ENCODE measurements around the gene LMF2. TPM values are rescaled to one million over a fixed set of nuclear protein-coding genes. Genes with fewer than 3 reads are reported as not detected.

LMF2 gene
- total RNA-seq, 2 experiments from 2014 or later = 128 to 141 TPM

DNA sequence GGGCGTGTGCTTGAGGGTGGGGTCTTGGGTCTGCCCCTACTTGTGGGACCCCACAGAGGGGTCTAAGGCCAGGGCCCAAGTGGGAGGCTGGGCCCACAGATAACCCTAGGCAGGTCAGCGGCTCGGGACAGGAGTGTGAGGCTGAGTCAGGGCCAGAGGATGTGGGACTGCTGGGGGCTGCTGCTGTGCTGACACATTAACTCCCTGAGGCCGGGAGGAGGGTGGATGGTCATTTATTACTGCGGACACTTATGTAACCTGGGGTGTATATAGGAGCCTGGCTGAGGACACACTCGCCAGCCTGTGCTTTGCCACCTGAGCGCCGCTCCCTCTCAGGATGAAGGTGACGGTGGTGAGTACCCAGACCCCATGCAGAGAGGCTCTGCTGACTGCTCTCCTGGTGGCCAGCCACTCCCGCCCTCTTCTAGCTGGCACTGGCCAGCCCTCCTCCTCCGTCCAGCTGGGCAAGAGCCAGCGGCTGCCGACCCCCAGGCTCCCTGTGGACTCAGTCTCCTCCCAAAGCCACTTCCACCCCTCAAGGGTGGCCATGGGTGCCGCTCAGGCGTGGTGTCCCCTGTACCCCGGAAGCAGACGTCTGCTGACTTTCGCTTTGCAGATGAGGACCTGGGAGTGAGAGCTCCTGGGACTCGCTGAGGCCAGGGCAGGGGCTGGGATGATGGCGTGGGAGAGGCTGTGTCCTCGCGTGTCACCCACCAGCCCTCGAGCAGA, 20.8 kb downstream of the LMF2 start, which contains the start of gene MIOX:
MIOX (plus strand) TSS at position 299 of the 729 bp plus-strand sequence; CDS start at position 338, 39 bp downstream.
- Mint-ChIP-seq H3K4me1 (peaks cover 11% of the 10 kb centered on the region), H3K36me3 (no peaks in the 10 kb centered on the region), H3K4me3 (no peak within 1 kb of the TSS), H3K9me3 (no peaks in the 10 kb centered on the region), H3K27me3 (no peaks in the 10 kb centered on the region), H3K27ac (no peak within 1 kb of the TSS)
- no peak for ATAC-seq (ENCODE audit: low read depth)
- POLR2A ChIA-PET = interaction anchor here (0.9 kb wide), 1 partner anchor 17 kb away, joined by 3 read pairs; no protein-coding TSS in a partner anchor
- DNase-seq = no peak

DNA sequence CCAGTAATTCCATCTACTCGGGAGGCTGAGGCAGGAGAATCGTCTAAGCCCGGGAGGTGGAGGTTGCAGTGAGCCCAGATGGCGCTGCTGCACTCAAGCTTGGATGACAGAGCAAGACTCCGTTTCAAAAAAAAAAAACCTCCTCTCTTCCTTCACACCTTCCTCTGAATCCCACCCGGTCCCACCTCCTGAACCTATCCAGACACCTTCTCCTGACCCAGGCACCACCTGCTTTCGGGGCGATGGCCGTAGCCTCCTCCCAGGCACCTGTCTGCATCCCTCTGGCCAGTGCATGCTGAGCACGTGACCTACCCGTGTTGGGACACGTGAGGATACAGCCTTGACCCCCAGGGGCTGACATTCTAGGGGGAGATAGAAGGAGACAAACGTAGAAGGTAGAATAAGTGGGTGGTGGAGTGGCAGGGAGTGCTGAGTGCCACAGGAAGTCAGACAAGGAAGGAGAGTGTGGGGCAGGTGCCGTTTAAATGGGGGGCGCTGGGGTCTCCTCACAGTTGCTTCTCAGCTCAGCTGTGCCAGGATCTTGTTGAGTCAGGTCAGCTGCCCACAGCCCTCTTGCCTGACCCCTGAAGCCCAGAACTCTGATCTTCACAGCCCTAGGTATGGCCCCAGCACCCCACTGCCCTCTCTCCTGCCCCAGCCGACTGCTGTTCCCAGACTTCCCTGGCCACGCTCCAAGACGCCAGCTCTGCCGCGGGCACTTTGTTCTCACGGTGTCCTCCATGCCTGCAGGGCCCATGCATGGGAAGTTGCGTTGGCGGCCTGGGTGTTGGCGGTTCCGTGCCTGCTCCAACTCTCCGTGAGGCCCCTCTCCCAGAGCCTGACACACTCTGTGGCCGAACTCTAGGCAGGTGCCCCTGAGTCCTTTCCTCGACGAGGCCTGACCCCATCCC, 22.0 kb downstream of the LMF2 start:
- DNase-seq (no peak), ATAC-seq (ENCODE audit: low read depth) (no peak)
- Mint-ChIP-seq H3K4me1 (peaks cover 5% of the 10 kb centered on the region), H3K9me3 (no peaks in the 10 kb centered on the region), H3K36me3 (no peaks in the 10 kb centered on the region), H3K27me3 (peaks cover 3% of the 10 kb centered on the region), H3K27ac (no peak overlapping the region), H3K4me3 (no peak overlapping the region)
- POLR2A ChIA-PET = interaction anchor here (0.9 to 1.0 kb wide), 2 partner anchors 15 to 29 kb away, joined by 3 read pairs; no protein-coding TSS in a partner anchor

- H3K4me1 Mint-ChIP-seq = peaks cover 6% of the 10 kb centered on the region
- no peak for ATAC-seq (ENCODE audit: low read depth)
- H3K27me3 Mint-ChIP-seq = peaks cover 11% of the 10 kb centered on the region
- H3K9me3 Mint-ChIP-seq = no peaks in the 10 kb centered on the region
- POLR2A ChIA-PET = interaction anchor here (1.0 to 1.3 kb wide), 2 partner anchors 14 to 28 kb away, joined by 3 to 6 read pairs; no protein-coding TSS in a partner anchor
- no peak overlapping the region for H3K27ac Mint-ChIP-seq
- no peak overlapping the region for H3K4me3 Mint-ChIP-seq
- no peaks in the 10 kb centered on the region for H3K36me3 Mint-ChIP-seq
- DNase-seq = no peak
Measured at GRCh38 chr22:50483977-50484853, 23.3 kb downstream of the LMF2 start.

DNA sequence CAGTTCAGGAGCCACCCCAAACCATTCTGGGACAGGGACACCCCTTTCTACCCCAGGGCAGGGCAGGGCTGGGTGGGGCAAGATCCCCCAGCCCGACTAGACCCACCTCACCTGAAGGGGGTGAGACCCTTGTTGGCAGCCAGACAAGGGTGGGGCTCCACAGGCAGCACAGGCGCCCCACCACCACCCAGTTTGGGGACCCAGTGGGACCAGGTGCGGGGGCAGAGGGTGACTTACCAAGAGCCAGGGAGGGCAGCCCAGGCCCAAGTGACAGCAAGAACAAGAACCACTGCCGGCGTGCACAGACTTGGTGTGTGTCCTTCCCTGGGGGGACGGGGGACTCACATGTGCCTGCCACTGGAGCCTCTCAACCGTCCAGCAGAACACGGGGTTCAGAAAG, 23.9 kb downstream of the LMF2 start:
- H3K27me3 Mint-ChIP-seq = peaks cover 13% of the 10 kb centered on the region
- POLR2A ChIA-PET = interaction anchor here (1.0 to 1.3 kb wide), 2 partner anchors 14 to 24 kb away, joined by 3 to 6 read pairs; partner anchors contain the start of genes LMF2 and NCAPH2
- H3K9me3 Mint-ChIP-seq = no peaks in the 10 kb centered on the region
- H3K36me3 Mint-ChIP-seq = no peaks in the 10 kb centered on the region
- no peak for DNase-seq
- H3K27ac Mint-ChIP-seq = no peak overlapping the region
- H3K4me3 Mint-ChIP-seq = no peak overlapping the region
- no peak for ATAC-seq (ENCODE audit: low read depth)
- peaks cover 6% of the 10 kb centered on the region for H3K4me1 Mint-ChIP-seq

DNA sequence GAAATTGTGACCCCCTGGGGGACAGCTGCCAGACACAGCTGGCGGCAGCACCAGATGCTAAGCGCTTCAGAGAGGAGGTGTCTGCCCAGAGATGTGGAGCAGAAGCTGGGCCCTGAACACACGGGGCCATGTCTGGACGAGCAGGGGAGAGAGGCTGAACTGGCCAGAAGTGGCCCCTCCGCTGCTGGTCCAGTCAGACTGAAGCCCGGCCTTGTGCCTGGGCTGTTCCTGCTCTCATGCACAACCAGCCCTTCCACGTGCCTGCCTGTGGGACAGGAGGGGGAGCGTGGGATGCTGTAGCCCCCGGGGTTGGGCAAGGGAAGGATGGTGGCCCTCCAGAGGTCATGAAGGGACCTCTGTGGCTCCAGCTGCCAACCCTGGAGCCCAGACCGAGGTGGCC, 24.4 kb downstream of the LMF2 start:
- no peak for ATAC-seq (ENCODE audit: low read depth)
- peaks cover 7% of the 10 kb centered on the region for H3K4me1 Mint-ChIP-seq
- no peaks in the 10 kb centered on the region for H3K9me3 Mint-ChIP-seq
- peaks cover 13% of the 10 kb centered on the region for H3K27me3 Mint-ChIP-seq
- H3K4me3 Mint-ChIP-seq = no peak overlapping the region
- POLR2A ChIA-PET = interaction anchor here (1.0 to 1.3 kb wide), 2 partner anchors 13 to 25 kb away, joined by 3 to 6 read pairs; partner anchors contain the start of genes LMF2 and NCAPH2
- no peak overlapping the region for H3K27ac Mint-ChIP-seq
- no peak for DNase-seq
- no peaks in the 10 kb centered on the region for H3K36me3 Mint-ChIP-seq

GRCh38 chr22:50482107-50483074, 25.1 kb downstream of the LMF2 start:
- Mint-ChIP-seq H3K9me3 (no peaks in the 10 kb centered on the region), H3K36me3 (no peaks in the 10 kb centered on the region), H3K27ac (peak overlapping the region; percentile 69), H3K4me3 (peak overlapping the region; percentile 83), H3K27me3 (peaks cover 13% of the 10 kb centered on the region), H3K4me1 (peaks cover 7% of the 10 kb centered on the region)
- no peak for ATAC-seq (ENCODE audit: low read depth)
- POLR2A ChIA-PET = interaction anchor here (0.7 to 3.2 kb wide), 5 partner anchors 9 to 43 kb away, joined by 3 to 10 read pairs (median 3); partner anchors contain the start of genes LMF2, NCAPH2 and SCO2
- DNase-seq = no peak

DNA sequence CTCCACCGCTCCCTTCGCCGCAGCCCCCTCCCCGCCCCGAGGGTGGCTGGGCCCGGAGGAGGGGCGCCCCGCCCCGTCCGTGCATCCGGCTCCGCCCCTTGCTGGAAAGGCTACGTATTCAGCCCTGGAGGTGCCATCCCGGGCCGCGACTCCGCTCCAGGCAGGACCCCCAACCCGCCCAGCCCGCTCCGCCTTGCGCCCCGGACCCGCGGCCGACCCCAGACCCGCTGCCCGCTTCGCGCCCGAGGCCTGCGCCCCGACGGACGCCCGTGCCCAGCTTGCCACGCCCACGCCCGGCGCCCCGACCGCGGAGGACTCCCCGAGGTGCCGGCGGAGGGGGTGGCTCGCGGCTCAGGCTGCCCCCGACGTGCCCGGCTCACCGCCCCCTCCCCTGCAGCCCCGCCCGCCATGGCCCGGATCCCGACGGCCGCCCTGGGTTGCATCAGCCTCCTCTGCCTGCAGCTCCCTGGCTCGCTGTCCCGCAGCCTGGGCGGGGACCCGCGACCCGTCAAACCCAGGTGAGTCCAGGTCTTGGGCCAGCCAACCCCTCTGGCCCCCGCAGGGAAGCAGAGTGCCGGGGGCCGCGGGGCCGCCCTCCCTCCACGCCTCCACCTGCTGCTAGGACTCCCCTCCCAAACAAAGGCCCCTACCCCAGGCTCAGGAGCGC, 25.9 kb downstream of the LMF2 start, which contains the start of gene ADM2:
ADM2 (plus strand) TSS at position 104 of the 667 bp plus-strand sequence; CDS start at position 409, 305 bp downstream.
- Mint-ChIP-seq H3K27me3 (peaks cover 16% of the 10 kb centered on the region), H3K9me3 (no peaks in the 10 kb centered on the region), H3K4me1 (peaks cover 11% of the 10 kb centered on the region), H3K27ac (peak within 1 kb of the TSS; percentile 69), H3K4me3 (peak within 1 kb of the TSS; percentile 83), H3K36me3 (no peaks in the 10 kb centered on the region)
- POLR2A ChIA-PET = interaction anchor here (0.6 to 3.2 kb wide), 6 partner anchors 8 to 167 kb away, joined by 3 to 10 read pairs (median 4); partner anchors contain the start of genes LMF2, NCAPH2 and SCO2
- DNase-seq = peak; percentile 82
- peak; percentile 82 for ATAC-seq (ENCODE audit: low read depth)

DNA sequence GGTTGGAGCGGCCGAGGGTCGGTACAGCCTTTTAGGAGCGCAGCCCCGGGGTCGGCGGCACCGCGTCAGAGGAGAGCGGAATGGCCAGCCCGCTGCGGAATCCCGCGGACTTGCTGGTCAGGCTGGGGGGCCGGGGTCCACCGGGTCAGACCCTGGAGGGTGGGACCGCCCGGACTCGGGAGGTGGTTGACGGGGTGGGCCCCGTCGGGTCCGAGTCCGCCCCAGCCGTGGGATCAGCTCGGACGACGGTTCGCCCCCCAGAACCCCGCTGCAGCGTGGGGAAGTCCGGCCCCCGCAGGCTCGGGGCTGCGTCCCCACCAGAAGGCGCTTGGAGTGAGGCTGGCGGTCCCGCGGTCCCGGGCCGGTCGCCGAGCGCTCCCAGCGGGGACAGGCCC, 26.5 kb downstream of the LMF2 start:
- Mint-ChIP-seq H3K9me3 (no peaks in the 10 kb centered on the region), H3K4me3 (peak overlapping the region; percentile 63), H3K36me3 (no peaks in the 10 kb centered on the region), H3K27me3 (peaks cover 16% of the 10 kb centered on the region), H3K4me1 (peaks cover 11% of the 10 kb centered on the region), H3K27ac (no peak overlapping the region)
- POLR2A ChIA-PET = interaction anchor here (0.6 to 3.2 kb wide), 7 partner anchors 7 to 374 kb away, joined by 3 to 10 read pairs (median 4); partner anchors contain the start of genes LMF2, NCAPH2 and SCO2
- ATAC-seq (ENCODE audit: low read depth) (no peak), DNase-seq (no peak)

DNA sequence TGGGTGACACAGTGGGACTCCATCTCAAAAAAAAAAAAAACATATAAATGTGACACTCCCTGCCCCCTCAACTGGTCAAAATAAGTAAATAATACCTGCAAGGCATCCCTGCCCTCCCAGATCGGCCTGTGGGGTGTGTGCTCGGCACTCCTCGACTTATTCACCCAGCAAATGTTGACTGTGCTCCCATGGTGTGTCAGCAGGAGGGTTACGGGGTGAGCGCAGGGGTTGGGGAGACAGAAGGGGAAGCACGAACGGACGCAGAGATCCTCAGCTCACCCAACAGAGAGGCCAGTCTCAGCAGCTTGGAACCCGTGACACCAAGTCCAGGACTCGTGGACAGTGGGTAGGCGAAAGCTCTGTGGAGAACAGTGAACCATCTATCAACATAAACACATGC, 27.8 kb downstream of the LMF2 start:
- no peaks in the 10 kb centered on the region for H3K36me3 Mint-ChIP-seq
- H3K9me3 Mint-ChIP-seq = no peaks in the 10 kb centered on the region
- POLR2A ChIA-PET = interaction anchor here (3.2 kb wide), 1 partner anchor 9 kb away, joined by 10 read pairs; no protein-coding TSS in a partner anchor
- peaks cover 16% of the 10 kb centered on the region for H3K27me3 Mint-ChIP-seq
- peak overlapping the region; percentile 59 for H3K4me3 Mint-ChIP-seq
- peaks cover 12% of the 10 kb centered on the region for H3K4me1 Mint-ChIP-seq
- no peak for DNase-seq
- peak overlapping the region; percentile 56 for H3K27ac Mint-ChIP-seq
- ATAC-seq (ENCODE audit: low read depth) = no peak

DNA sequence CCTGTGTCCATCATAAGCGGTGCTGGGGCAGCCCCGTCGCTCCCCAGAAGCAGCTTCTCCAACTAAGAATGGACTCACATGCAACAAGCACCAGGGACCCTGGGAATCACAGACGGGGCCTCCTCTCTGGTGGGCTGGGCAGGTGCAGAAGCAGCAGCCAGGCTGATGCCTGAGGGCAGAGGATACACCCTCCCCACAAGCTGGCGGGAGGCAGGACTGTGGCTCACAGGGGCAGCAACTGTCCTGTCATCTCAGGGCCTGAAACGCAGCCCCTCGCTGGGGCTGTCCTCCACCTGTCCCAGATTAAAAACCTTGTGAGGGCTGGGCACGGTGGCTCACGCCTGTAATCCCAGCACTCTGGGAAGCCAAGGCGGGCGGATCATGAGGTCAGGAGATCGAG, 29.6 kb downstream of the LMF2 start:
- Mint-ChIP-seq H3K27me3 (peaks cover 16% of the 10 kb centered on the region), H3K4me1 (peaks cover 21% of the 10 kb centered on the region), H3K36me3 (peaks cover 5% of the 10 kb centered on the region), H3K4me3 (no peak overlapping the region), H3K27ac (no peak overlapping the region), H3K9me3 (no peaks in the 10 kb centered on the region)
- POLR2A ChIA-PET = interaction anchor here (0.9 kb wide), 1 partner anchor 48 kb away, joined by 3 read pairs; no protein-coding TSS in a partner anchor
- no peak for DNase-seq
- no peak for ATAC-seq (ENCODE audit: low read depth)

DNA sequence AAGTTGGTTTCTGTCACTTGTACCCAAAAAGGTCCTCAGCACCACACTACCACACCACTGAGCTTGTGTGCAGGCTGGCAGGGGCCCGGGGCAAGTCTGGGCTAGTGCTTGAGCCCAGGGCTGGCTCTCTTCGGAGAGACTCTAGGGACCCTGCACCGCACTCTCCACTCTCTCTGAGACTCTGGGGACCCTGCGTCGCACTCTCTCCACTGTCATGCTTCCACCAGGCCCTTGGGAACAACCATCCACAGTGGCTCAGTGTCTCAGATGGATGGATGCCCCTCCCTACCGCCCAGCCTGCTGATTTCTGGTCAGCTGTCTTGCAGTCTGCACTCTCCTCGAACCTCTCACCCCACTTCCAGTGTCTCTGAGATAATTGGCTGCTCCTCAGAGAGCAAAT, 30.6 kb downstream of the LMF2 start:
- ATAC-seq (ENCODE audit: low read depth) (no peak), DNase-seq (no peak)
- Mint-ChIP-seq H3K27ac (peak overlapping the region; percentile 60), H3K4me3 (no peak overlapping the region), H3K9me3 (no peaks in the 10 kb centered on the region), H3K4me1 (peaks cover 28% of the 10 kb centered on the region), H3K36me3 (peaks cover 6% of the 10 kb centered on the region), H3K27me3 (peaks cover 16% of the 10 kb centered on the region)
- POLR2A ChIA-PET = interaction anchor here (0.7 kb wide), 1 partner anchor 49 kb away, joined by 3 read pairs; no protein-coding TSS in a partner anchor

Data from activated naive CD8-positive, alpha-beta T cell treated with anti-CD3 and anti-CD28 coated beads, Interleukin-2, amount 10 ng/mL, durations not matched to agents 7 days and 5 days (primary cell).